ENCODE measurements around the gene GARIN6.
"Not testable (repeated sequence)": the region's sequence is repeated elsewhere in the genome, so short reads cannot be mapped to it uniquely, and the experiment has no call there.

Gene GARIN6

GRCh38 chr12:99647453-99647852 is at the start of gene GARIN6:
Gene GARIN6, plus strand, starts transcription at chr12:99647753. Its CDS starts 422 bp downstream, at chr12:99648175.
- DNase-seq = no peak

DNA sequence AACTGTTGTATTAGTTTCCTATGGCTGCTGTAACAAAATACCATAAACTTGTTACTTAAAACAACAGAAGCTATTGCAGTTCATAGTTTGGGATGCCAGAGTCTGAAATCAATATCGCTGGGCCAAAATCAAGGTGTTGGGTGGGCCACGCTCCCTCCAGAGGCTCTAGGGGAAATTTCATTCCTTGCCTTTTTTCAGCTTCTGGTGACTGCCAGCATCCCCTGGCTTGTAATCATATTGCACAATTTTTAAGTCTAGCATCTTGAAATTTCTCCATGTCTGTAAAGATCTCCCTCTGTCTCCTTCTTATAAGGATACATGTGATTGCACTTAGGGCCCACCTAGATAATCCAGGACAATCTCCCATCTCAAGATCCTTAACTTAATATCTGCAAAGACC is 48.8 kb upstream of the GARIN6 start:
- no peak for DNase-seq

- no peak for DNase-seq
Measured at GRCh38 chr12:99600388-99600787, 47.2 kb upstream of the GARIN6 start.

DNA sequence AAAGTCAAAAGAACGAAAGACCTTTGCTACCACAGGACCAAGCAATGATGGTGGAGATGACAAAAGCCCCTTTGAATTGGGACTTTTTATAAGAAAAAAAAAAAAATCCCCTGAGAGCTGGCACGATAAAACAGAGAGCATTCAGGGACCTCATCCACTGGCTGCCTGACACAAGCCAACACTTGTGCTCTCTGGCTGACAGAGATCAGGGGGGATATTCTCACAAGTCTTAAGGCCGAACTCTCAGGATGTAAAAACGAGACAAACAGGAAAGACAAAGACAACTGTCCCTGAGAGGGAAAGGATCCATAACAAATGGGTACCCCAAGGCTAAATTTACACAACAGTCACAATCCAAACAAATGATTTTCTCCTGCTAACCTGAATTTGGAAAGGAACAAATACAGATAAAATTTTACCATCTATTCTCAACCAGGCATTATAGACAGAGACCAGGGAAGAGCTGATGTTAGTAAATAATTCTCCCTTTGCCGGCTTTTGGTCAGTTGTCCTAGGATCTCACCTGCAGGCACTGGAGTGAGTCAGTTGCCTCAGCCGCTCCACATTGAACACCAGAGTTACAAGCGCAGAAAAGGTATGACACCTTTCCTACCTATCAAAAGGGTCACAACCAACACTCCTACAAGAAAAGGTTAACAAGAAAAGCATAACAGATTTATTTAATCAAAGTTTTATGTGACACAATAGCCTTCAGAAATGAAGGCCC is 37.9 kb upstream of the GARIN6 start:
- DNase-seq = no peak

DNA sequence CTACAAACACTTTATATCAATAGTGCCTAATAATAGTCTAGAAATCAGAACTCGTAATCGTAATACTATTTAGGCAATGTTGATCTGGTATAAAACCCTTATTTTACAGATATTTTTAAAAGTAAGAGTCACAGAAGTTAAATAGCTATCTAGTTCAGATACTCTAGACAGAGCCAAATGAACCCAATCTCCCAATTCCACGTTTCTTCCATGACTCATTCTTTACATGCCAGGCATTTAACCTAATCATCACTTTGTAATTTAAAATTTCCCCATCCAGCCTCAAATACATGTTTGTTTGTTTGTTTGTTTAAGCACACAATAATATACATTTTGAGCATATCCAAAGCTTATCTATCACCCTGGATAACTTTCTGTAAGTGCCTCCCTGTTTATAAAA is 36.4 kb upstream of the GARIN6 start:
- no peak for DNase-seq

DNA sequence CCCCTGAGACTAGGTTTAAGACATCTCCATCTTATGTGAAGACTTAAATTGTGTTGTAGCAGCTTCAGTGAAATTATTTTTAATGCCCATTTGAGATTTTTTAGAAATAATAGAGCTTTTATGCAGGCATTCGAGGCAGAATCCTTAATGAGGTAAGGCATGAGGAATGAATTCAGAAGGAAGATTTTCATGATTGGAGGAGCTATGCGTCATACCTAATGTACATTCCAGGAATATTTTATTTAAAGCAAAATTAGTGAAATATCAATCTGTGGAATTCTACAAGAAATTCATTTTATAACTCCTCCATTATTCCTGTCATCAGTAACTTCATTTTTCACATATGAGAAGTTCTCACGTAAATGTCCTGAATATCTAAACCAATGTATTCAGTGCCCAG is 36.0 kb upstream of the GARIN6 start:
- DNase-seq = no peak

- no peak for DNase-seq
Measured at GRCh38 chr12:99618657-99619056, 28.9 kb upstream of the GARIN6 start.

GRCh38 chr12:99619389-99620158 is 28.0 kb upstream of the GARIN6 start:
- DNase-seq = no peak

GRCh38 chr12:99620159-99620479 is 27.4 kb upstream of the GARIN6 start:
- DNase-seq = no peak

DNA sequence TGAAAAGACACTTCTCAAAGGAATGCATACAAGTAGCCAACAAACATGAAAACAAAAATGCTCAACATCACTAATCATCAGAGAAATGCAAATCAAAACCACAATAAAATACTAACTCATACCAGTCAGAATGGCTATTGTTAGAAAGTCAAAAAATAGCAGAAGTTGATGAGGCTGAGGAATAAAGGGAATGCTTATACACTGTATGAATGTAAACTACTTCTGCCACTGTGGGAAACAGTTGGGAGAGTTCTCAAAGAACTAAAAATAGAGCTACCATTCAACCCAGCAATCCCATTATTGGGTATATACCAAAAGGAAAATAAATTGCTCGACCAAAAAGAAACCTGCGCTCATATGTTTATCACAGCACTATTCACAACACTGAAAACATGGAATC is 23.0 kb upstream of the GARIN6 start:
- not testable (repeated sequence) for DNase-seq

- no peak for DNase-seq
Measured at GRCh38 chr12:99627459-99627858, 20.1 kb upstream of the GARIN6 start.

DNA sequence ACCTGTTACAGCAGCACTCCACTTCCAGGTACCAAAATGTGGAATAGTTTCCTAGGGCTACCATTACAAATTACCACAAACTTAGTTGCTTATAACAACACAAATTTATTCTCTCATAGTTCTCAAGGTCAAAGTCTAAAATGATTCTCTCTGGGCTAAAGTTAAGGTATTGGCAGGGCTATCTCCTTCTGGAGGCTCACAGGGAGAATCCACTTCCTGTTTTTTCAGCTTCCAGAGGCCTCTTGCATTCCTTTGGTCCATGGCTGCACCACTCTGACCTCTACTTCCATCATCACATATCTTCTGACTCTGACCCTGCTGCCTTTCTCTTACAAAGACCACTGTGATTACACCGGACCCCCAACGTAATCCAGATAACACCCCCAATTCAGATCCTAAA is 2.9 kb upstream of the GARIN6 start:
- no peak for DNase-seq

DNA sequence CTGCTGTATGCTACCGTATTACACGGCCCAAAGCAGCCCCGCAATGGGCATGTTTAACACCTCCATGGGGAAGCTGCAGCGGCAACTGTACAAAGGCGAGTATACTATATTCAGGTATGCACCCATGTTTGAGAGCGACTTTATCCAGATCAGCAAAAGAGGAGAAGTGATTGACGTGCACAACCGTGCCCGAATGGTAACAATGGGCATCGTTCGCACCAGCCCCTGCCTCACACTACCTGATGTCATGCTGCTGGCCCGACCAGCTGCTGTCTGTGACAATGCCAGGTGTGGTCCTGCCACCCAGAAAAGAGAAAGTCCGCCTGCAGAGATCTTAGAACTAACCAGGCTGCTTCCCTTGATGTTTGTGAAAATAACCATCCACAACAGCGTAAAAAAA is 630 bp downstream of the GARIN6 start:
- no peak for DNase-seq

DNA sequence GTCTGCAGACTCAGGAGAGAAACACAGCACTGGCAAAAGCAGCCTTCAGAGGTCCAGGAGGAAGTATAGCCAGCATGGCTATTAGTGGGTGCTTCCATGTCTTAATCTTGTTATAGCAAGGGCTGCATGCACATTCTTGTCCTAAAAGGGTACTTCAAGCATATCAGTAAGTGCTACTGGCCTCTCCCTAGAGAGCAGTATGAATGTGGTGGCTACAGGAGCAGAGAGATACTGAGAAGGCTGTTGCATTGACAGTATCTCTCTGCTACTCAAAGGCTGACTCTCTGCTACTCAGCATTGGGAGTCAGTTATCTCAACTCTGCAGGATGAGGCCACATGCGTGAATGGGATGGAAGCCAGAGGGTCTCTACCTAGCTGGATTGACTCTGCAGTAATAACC is 2.0 kb downstream of the GARIN6 start:
- no peak for DNase-seq

DNA sequence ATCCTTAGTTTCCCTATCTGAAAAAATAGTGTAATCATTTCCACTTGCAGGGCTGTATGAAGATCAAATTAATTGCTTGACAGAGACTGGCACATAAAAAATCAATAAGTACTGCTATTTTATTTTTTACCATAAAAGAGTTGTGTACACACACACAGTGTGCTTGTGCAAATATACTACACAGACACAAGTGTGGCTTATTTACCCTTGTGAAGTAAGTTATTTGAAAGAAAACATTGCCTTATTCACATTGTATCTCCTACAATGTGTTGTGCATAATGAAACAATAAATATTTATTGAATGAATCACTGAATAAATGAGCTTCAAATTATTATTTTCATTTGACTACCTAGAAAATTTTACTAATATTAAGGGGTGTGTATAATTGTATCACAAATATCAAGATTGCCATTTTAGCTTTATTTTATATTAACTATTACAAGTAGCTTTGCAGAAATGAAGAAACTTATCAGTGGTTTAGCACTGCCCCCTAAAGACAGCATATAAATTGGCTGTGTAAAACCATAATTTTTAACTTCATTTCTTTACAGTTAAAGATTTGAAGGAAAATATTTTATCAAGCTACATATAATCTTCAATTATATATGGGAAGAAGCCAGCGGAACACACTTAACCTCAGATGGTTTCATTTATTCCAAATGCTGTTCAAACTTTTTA is 11.3 kb downstream of the GARIN6 start:
- DNase-seq = no peak

GRCh38 chr12:99670635-99671034 is 23.1 kb downstream of the GARIN6 start:
- DNase-seq = no peak

DNA sequence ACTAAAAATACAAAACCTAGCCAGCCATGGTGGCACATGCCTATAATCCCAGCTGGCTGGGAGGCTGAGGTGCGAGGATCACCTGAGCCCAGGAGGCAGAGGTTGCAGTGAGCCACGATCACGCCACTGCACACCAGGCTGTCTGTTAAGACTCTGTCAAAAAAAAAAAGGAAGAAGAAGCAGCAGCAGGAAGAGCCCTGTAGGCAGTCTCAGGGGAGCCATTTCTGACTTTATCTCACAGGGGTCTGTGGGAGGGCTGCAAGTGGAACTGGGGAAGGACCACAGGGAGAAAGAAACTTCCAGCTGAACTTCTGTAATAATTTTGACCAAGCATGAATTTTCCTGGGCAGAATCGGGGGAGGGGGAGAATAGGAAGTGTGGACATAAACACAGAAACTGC is 32.7 kb downstream of the GARIN6 start:
- no peak for DNase-seq

- no peak for DNase-seq
Measured at GRCh38 chr12:99686142-99686541, 38.6 kb downstream of the GARIN6 start.

- DNase-seq = no peak
Measured at GRCh38 chr12:99695050-99695449, 47.5 kb downstream of the GARIN6 start.

All from NCI-H1048 (cell line).